Coronary artery (tissue), 2 donors: Measurements from ENCODE around the gene SOCS6.

Source experiments
- DNase-seq: peaks from one replicate; pipeline ENCODE4 v3.0.0-alpha.2; 2017; ENCODE audit warnings: low spot score
- H3K27ac ChIP-seq, 2 donors: fragments of 200-600 bp; sonication (generic); one replicate each; pipeline ENCODE4 v1.5.1; 2016 to 2019
- H3K4me3 ChIP-seq: fragments of 200-600 bp; sonication (generic); 2 replicates; pipeline ENCODE4 v1.5.1; 2016; ENCODE audit warnings: mild to moderate bottlenecking, moderate library complexity
- CTCF ChIP-seq: fragments of 200-600 bp; sonication (generic); IDR thresholded peaks from one replicate; pipeline ENCODE4 v1.5.1; 2019; ENCODE audit warnings: antibody characterized with exemption

Gene SOCS6

GRCh38 chr18:70322928-70323327 lies 34.1 kb downstream of the SOCS6 start:
- Histone ChIP-seq H3K27ac (no peak overlapping the region), H3K4me3 (no peak overlapping the region)
- DNase-seq: no peak
- TF ChIP-seq CTCF: no peak

DNA sequence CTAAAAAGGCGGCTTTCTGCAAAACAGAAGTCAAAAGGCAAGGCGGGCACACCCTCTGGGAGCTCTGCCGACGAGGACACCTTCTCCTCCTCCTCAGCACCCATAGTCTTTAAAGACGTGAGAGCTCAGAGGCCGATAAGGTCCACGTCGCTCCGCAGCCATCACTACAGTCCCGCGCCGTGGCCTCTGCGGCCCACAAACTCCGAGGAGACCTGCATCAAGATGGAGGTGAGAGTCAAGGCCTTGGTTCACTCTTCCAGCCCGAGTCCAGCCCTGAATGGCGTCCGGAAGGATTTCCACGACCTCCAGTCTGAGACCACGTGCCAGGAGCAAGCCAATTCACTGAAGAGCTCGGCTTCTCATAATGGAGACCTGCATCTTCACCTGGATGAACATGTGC lies 36.1 kb downstream of the SOCS6 start:
- Histone ChIP-seq H3K27ac (no peak overlapping the region), H3K4me3 (no peak overlapping the region)
- TF ChIP-seq CTCF: no peak
- no peak for DNase-seq

DNA sequence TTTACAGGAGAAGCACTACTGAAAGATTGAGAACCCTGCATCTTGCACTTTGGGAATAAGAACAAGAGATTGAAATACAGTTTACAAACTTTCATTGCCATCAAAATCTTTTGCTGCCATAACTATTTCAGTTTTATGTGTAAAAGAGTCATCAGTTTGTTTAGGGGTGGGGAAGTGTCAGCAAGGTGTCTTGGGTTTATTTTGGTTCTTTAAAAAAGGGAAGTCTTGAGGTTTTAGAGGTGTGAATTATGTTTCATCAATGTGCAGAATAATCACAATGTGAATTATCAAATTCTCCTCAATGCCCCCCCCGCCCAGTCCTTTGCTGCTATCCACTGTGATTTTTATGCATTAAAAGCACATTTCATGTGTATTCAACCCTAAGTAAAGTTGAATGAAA lies 37.4 kb downstream of the SOCS6 start:
- no peak for TF ChIP-seq CTCF
- H3K4me3 ChIP-seq: no peak overlapping the region
- no peak overlapping the region for H3K27ac ChIP-seq
- no peak for DNase-seq

GRCh38 chr18:70328169-70328568 lies 39.3 kb downstream of the SOCS6 start:
- no peak overlapping the region for H3K27ac ChIP-seq
- no peak for DNase-seq
- no peak overlapping the region for H3K4me3 ChIP-seq
- no peak for TF ChIP-seq CTCF

DNA sequence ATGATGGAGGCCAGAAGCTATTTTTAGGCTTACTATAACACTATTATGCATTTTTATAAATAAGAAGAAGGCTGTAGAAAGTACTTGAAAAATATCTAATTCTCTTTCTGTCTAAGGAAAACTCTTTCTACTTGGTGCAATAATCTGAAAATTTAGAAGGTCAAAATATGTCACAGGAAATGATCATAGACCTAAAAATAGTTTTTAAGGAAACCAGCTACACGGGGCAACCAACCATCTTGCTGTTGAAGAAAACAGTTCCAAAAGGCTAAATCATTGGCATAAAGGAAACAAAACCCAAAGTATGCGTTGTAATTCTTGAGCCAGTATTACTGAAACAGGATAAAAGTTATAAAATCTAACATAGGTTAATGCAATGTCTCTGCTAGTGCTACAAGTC lies 40.2 kb downstream of the SOCS6 start:
- no peak for TF ChIP-seq CTCF
- peak overlapping the region in 1 of 2 donors; percentile 24 for H3K27ac ChIP-seq
- no peak overlapping the region for H3K4me3 ChIP-seq

DNA sequence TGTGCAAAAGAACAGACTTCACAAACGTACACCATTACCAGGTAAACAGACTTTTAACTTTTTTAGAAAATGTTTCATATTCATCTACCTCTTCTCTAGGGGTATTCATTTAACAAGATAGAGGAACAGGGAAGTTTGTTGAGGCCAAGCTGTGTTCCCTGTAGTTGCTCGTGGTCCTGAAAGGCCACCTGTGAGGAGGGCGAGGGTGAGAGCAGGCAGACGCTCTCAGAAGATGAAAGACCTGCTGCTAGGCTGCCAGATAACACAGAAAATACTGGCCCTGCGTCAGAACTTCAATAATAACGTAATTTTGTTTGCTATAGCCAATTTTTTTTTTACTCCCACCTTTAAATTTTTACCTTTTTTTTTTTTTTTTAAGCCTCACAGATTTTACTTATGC lies 42.0 kb downstream of the SOCS6 start:
- no peak overlapping the region for H3K27ac ChIP-seq
- no peak for TF ChIP-seq CTCF
- DNase-seq: no peak
- no peak overlapping the region for H3K4me3 ChIP-seq

More for the DNA sequence above, 40.2 kb downstream of the SOCS6 start:
- DNase-seq: no peak

GRCh38 chr18:70331456-70332097 lies 42.7 kb downstream of the SOCS6 start:
- Histone ChIP-seq H3K27ac (no peak overlapping the region), H3K4me3 (no peak overlapping the region)
- DNase-seq: no peak
- TF ChIP-seq CTCF: no peak
